Endothelial cell of umbilical vein (primary cell): ENCODE data around the gene SYNPR. TPM values are rescaled to one million over a fixed set of nuclear protein-coding genes. Genes with fewer than 3 reads are reported as not detected.

Source experiments
- BruUV-seq: library from RNA; stranded (reverse); fragments of 400-500 nt; replicated peaks from 2 replicates; lab custom pipeline; 2021; lab: Mats Ljungman, UMichigan
- CTCF ChIA-PET: fragments of 300-600, 350-600 bp; sonication (Branson Sonifier 250); formaldehyde crosslinking; loops from one replicate; lab custom pipeline; 2021; ENCODE audit warnings: antibody characterized with exemption, inconsistent platforms; lab: Charles Lee
- POLR2A ChIA-PET: fragments of 300-600, 350-600 bp; sonication (Branson Sonifier 250); formaldehyde crosslinking; loops from one replicate; lab custom pipeline; 2021; ENCODE audit warnings: antibody characterized with exemption, inconsistent platforms; lab: Charles Lee
- DNase-seq: peaks from one replicate; pipeline ENCODE4 v3.0.0-alpha.2; 2011; ENCODE audit warnings: low read depth, low spot score
- FAIRE-seq: peaks from 2 replicates; lab custom pipeline; 2011; peaks lifted over from hg19 to GRCh38; lab: Jason Lieb, UNC
- H2AFZ ChIP-seq: 2 replicates; pipeline ENCODE4 v1.6.0; 2012; ENCODE audit warnings: low read depth, low read length, control low read depth, inconsistent platforms
- H3K27ac ChIP-seq: 2 replicates; pipeline ENCODE4 v1.5.1; 2011; ENCODE audit warnings: low read depth, mild to moderate bottlenecking, control low read depth, low read length, moderate library complexity; ENCODE audit not compliant: insufficient read depth
- H3K27me3 ChIP-seq, 2 experiments: 2 replicates each; pipeline versions ENCODE4 v1.6.0 to v1.6.1; 2011; ENCODE audit warnings: low read length in 2 of 2, mixed read lengths in 1 of 2; ENCODE audit not compliant: control insufficient read depth in 2 of 2, insufficient read depth in 2 of 2
- H3K36me3 ChIP-seq, 2 experiments: 2 replicates in 1 of 2; 3 replicates in 1 of 2; pipeline ENCODE4 v1.5.1; 2011; ENCODE audit warnings: low read length in 2 of 2, mild to moderate bottlenecking in 1 of 2, moderate library complexity in 1 of 2; ENCODE audit not compliant: control insufficient read depth in 2 of 2, insufficient read depth in 2 of 2; ENCODE audit errors: extremely low read depth in 1 of 2
- H3K4me1 ChIP-seq: 3 replicates; pipeline ENCODE4 v1.5.1; 2011; ENCODE audit warnings: mild to moderate bottlenecking, low read length; ENCODE audit not compliant: control insufficient read depth, insufficient read depth; ENCODE audit errors: extremely low read depth
- H3K4me2 ChIP-seq: 2 replicates; pipeline ENCODE4 v1.6.1; 2011; ENCODE audit warnings: low read length, control low read depth, mixed read lengths; ENCODE audit not compliant: insufficient read depth
- H3K4me3 ChIP-seq, 3 experiments: fragments of 200-600 bp in 1 of 3; sonication (generic), shearing (Covaris generic) in 1 of 3; replicated peaks in 1 of 3; 2 replicates each; pipeline ENCODE4 v1.5.1; 2011 to 2016; ENCODE audit warnings: control low read depth in 3 of 3, low read length in 3 of 3, mild to moderate bottlenecking in 2 of 3, inconsistent platforms in 1 of 3, low read depth in 1 of 3, moderate library complexity in 1 of 3; ENCODE audit not compliant: insufficient read depth in 1 of 3
- H3K79me2 ChIP-seq: 2 replicates; pipeline ENCODE4 v1.6.0; 2012; ENCODE audit warnings: low read length, inconsistent platforms; ENCODE audit not compliant: control insufficient read depth, insufficient read depth
- H3K9ac ChIP-seq: replicated peaks from 2 replicates; pipeline ENCODE3; 2011; ENCODE audit warnings: low read length, control low read depth; ENCODE audit not compliant: insufficient read depth; ENCODE audit errors: extremely low read depth
- H3K9me1 ChIP-seq: replicated peaks from 3 replicates; pipeline ENCODE4 v1.6.0; 2011; ENCODE audit warnings: mild to moderate bottlenecking, low read length; ENCODE audit not compliant: control insufficient read depth, insufficient read depth; ENCODE audit errors: extremely low read depth
- H3K9me3 ChIP-seq: replicated peaks from 2 replicates; pipeline ENCODE4 v1.5.1; 2012; ENCODE audit warnings: low read length, inconsistent platforms; ENCODE audit not compliant: control insufficient read depth, insufficient read depth
- H4K20me1 ChIP-seq: replicated peaks from 2 replicates; pipeline ENCODE3; 2011; ENCODE audit warnings: mild to moderate bottlenecking, low read length; ENCODE audit not compliant: control insufficient read depth, insufficient read depth; ENCODE audit errors: extremely low read depth
- EZH2 ChIP-seq: IDR thresholded peaks from 2 replicates; pipeline ENCODE4 v1.6.1; 2012; ENCODE audit warnings: borderline replicate concordance, low read depth, mild to moderate bottlenecking, moderate library complexity, low read length, inconsistent platforms; ENCODE audit not compliant: severe bottlenecking
- FOS ChIP-seq: IDR thresholded peaks from 2 replicates; pipeline ENCODE4 v1.6.1; 2011; ENCODE audit warnings: mild to moderate bottlenecking, low read length, moderate library complexity, borderline replicate concordance; ENCODE audit not compliant: insufficient read depth
- GATA2 ChIP-seq: IDR thresholded peaks from 2 replicates; pipeline ENCODE4 v1.7.0; 2011; ENCODE audit warnings: low read depth, mild to moderate bottlenecking, moderate library complexity, mixed read lengths, low read length; ENCODE audit not compliant: insufficient read length, insufficient read depth
- JUN ChIP-seq: IDR thresholded peaks from 2 replicates; pipeline ENCODE4 v1.6.1; 2011; ENCODE audit warnings: borderline replicate concordance, low read depth; ENCODE audit not compliant: insufficient read length, insufficient read depth
- MYC ChIP-seq: IDR thresholded peaks from one replicate; pipeline ENCODE4 v1.6.1; 2011; ENCODE audit warnings: mild to moderate bottlenecking, low read depth, low read length
- POLR2A ChIP-seq: IDR thresholded peaks from 2 replicates; pipeline ENCODE4 v1.6.1; 2012; ENCODE audit warnings: low read depth, mild to moderate bottlenecking, control low read depth, low read length
- POLR2AphosphoS5 ChIP-seq: IDR thresholded peaks from 2 replicates; pipeline ENCODE4 v1.6.1; 2012; ENCODE audit warnings: low read depth, mild to moderate bottlenecking, control low read depth, low read length, moderate library complexity; ENCODE audit not compliant: insufficient read depth
- dilution Hi-C: fragments of 300-500 bp; cut with MboI; formaldehyde crosslinking; loops from one replicate; pipeline ENCODE4 v1.15.0; 2019; ENCODE audit warnings: low sequenced_read_pairs; ENCODE audit not compliant: extremely low pct_ligation_motif_present
- intact Hi-C: fragments of 100-400 bp; cut with micrococcal nuclease; formaldehyde crosslinking; loops from one replicate; pipeline ENCODE4 v1.10.0; 2022
- polyA plus RNA-seq, 4 experiments: library from polyadenylated mRNA; depleted of rRNA in 3 of 4; stranded (reverse) in 3 of 4; unstranded in 1 of 4; fragments of >200 nt; gene quantifications; 2 replicates each; pipeline versions ENCODE4 v1.2.1 to v1.2.3, GENCODE V29; 2011 to 2012; ENCODE audit warnings: missing spikeins in 1 of 4
- total RNA-seq: library from RNA; stranded (reverse); gene quantifications from 2 replicates; pipeline ENCODE4 v1.2.3, GENCODE V29; 2021
- TF ChIP-seq, protein P1 (sequence below), 2 donors: IDR thresholded peaks; 1 replicate in 1 of 2; 2 replicates in 1 of 2; pipeline ENCODE4 v1.5.1; 2011; ENCODE audit warnings: low read length in 2 of 2, mild to moderate bottlenecking in 2 of 2, moderate library complexity in 2 of 2, control low read depth in 1 of 2, inconsistent platforms in 1 of 2, low read depth in 1 of 2; ENCODE audit not compliant: insufficient read depth in 1 of 2; ENCODE audit errors: extremely low read depth in 1 of 2
- TF ChIP-seq, protein P2 (sequence below): IDR thresholded peaks from 2 replicates; pipeline ENCODE4 v1.6.1; 2011; ENCODE audit not compliant: insufficient read depth, insufficient read length

SYNPR gene
- total and polyA plus RNA-seq, 2 donors (not counting 3 experiments of a cell fraction or from before 2014, with no cell fraction given), result not detected

GRCh38 chr3:63385629-63386028, 107.5 kb downstream of the SYNPR start:
- H3K79me2 ChIP-seq, result no peaks in the 10 kb centered on the region
- intact Hi-C loops (no loop called here), dilution Hi-C loops (no loop called here)
- H3K4me1 ChIP-seq, result no peaks in the 10 kb centered on the region
- H3K36me3 ChIP-seq, result no peaks in the 10 kb centered on the region
- H3K27ac ChIP-seq, result no peak overlapping the region
- no peak overlapping the region for H3K9ac ChIP-seq
- no TSS peak for BruUV-seq
- H3K4me3 ChIP-seq, result no peak overlapping the region
- H3K27me3 ChIP-seq, result no peaks in the 10 kb centered on the region
- H3K9me3 ChIP-seq, result no peaks in the 10 kb centered on the region
- no peak for FAIRE-seq
- H2AFZ ChIP-seq, result no peak overlapping the region
- POLR2A ChIA-PET, result no interaction called here
- TF ChIP-seq, protein P1, sequence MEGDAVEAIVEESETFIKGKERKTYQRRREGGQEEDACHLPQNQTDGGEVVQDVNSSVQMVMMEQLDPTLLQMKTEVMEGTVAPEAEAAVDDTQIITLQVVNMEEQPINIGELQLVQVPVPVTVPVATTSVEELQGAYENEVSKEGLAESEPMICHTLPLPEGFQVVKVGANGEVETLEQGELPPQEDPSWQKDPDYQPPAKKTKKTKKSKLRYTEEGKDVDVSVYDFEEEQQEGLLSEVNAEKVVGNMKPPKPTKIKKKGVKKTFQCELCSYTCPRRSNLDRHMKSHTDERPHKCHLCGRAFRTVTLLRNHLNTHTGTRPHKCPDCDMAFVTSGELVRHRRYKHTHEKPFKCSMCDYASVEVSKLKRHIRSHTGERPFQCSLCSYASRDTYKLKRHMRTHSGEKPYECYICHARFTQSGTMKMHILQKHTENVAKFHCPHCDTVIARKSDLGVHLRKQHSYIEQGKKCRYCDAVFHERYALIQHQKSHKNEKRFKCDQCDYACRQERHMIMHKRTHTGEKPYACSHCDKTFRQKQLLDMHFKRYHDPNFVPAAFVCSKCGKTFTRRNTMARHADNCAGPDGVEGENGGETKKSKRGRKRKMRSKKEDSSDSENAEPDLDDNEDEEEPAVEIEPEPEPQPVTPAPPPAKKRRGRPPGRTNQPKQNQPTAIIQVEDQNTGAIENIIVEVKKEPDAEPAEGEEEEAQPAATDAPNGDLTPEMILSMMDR (IDR thresholded peaks at IDR 0.05; ENCODE audit: extremely low read depth in 1 of 2, insufficient read depth in 1 of 2, low read depth in 1 of 2, low read length in 2 of 2), result no peak
- TF ChIP-seq FOS (no peak), POLR2A (no peak), MYC (no peak), GATA2 (no peak), POLR2AphosphoS5 (no peak), EZH2 (no peak), JUN (no peak)
- TF ChIP-seq, protein P2, sequence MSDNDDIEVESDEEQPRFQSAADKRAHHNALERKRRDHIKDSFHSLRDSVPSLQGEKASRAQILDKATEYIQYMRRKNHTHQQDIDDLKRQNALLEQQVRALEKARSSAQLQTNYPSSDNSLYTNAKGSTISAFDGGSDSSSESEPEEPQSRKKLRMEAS, result no peak
- H3K9me1 ChIP-seq, result no peaks in the 10 kb centered on the region
- CTCF ChIA-PET, result no interaction called here
- no peak overlapping the region for H3K4me2 ChIP-seq
- H4K20me1 ChIP-seq, result no peaks in the 10 kb centered on the region
- no peak for DNase-seq
